ENCODE data around the gene RAB17.
"Not testable (repeated sequence)": the region's sequence is repeated elsewhere in the genome, so short reads cannot be mapped to it uniquely, and the experiment has no call there.

Gene RAB17

DNA sequence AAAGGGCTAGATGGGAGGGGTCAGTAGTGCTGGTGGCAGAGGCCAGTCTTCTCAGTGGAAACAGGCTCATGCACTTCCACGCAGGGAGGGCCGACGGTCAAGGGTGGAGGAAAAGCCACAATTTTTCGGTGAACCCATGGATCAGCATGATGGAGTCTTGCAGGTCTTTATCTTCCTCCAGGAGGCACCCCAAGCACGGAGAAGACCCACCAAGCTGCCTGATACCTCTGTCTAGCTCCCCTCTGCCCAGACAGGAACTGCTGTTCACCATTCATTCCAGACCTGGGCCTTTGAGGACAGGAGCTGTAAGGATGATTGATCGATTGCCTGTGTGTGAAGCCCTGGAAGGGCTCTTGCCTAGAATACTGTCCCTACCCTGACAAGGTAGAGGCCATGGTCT, 34.0 kb upstream of the RAB17 start:
- DNase-seq (ENCODE audit: low spot score), result no peak

DNA sequence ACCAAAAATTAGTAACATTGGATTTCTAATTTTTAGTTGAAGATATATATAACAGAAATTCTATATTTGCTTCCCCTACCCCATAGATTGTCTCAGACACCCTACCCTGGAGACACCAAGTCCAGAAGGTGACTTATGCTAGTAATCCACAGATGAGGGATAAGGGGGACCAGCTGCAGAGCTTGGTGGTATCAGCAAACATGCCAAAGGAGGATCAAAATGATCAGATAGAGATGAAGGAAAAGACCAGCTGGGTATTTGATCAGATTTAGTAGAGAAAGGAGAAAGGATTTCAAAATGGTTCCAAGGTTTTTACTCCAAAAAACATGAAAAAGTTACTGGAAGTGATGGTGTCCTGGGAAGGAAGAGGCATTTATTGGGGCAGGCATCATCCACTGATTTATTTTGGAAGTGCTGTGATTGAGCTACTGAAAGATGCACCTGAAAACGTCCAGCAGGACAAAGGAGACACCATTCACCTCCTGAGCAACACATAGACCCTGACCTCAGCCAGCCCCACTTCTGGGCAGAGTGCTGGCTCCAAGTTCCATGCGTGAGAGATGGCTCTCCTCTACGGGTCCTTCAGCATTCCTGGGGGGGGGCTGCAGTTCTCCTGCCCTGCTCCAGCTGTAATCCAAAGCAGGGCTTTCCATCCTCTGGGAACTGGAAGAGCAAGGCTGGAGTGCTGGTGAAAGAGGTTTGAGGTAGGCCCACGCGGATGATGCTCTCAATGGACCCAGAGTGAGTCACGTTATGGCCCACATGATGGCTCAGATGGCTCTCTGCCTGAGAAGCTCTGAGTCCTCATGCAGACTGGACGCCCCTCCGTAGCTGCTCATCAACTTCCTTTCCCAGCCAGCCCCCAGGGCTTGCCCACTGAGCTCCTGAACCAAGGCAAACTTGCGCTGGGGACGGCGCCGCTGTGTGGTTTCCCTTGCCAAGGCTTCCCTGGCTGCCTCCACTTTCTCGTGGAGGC, 33.2 kb upstream of the RAB17 start:
- no peak for DNase-seq (ENCODE audit: low spot score)

DNA sequence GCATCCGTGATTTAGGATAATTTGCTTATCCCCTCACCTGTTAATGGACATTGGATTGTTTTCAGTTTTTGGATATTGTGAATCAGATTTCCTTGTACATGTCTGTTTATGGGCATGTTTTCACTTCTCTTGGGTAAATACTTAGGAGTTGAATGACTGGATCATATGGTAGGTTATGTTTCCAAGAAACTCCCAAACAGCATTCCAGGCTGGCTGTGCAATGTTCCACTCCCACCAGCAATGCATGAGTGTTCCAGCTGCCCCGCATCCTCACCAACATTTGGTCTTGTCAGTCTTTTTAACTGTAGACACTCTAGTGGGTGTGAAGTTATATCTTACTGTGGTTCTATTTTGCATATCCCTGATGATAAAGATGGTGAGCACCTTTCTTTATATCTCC, 27.9 kb upstream of the RAB17 start:
- DNase-seq (ENCODE audit: low spot score), result no peak

DNA sequence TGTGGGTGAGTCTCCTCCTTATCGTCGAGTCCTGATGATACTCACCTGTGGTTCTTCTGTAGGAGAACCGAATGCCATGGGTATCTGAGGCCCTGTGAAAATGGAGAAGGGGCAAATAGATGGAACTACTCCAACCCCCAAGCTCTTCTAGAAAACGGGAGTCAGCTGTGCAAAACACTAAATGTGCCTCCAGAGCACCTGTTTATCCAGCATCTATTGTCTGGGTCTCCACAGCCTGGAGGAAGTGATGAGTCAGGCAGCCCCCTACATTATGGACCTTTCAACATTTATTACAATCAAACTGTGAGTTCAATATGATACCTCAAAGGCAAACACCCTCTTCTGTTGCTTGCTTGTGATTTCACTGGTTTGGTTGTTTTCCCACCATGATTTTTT, 27.1 kb upstream of the RAB17 start:
- no peak for DNase-seq (ENCODE audit: low spot score)

DNA sequence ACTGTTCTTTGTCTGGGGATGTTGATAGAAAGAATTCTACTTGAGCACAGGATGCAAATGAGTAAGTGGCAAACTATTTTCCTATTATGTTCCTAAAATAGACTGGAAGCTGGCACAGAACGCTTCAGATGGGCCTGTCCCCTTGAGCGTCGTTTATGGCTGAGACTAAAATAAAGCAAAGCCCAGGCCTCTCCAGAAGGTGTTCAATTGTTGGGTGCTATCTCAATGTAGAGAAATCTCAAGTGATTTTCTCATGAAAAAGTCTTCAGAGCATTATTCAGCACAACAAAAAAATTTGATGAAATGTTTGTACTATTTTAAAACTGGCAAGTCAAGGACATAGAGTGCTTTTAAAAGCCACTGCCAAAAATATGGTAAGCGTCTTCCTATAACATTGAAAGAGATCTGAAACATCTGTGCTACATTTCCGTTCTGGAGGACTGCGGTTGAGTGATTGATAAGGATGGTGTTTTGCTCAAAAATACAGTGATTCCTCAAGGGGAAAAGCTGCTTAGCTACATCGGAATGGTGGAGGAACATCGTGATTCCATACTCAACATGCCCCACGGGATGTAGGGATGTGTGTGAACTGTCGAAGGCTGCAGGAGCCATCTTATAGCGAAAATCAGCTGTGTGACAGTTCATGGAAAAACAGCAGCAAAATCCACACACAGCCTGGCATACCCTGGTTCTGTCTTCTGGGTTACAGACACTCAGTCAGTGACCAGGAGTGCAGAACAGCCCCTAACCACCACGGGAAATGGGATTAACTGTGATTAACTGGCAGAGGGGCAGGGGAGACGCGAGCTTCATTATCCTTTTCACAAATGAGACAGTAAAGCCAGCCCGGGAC, 26.4 kb upstream of the RAB17 start:
- DNase-seq (ENCODE audit: low spot score), result no peak

DNA sequence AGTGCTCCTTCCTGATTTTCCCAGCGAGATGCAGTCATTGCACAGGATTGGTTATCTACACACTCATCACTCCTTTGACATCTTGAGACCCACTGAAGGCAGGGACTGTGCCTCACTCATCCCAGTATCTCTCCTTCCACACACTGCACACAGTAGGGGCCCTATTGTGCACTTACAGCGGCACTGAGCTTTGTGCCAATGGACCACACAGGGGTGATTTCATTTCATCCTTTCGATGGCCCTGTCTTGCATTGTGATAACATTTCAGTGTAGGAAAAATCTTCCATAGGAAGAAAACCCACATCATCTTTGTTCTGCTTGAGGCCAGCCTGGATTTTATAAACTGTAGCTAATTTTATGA, 25.8 kb upstream of the RAB17 start:
- DNase-seq (ENCODE audit: low spot score), result no peak

DNA sequence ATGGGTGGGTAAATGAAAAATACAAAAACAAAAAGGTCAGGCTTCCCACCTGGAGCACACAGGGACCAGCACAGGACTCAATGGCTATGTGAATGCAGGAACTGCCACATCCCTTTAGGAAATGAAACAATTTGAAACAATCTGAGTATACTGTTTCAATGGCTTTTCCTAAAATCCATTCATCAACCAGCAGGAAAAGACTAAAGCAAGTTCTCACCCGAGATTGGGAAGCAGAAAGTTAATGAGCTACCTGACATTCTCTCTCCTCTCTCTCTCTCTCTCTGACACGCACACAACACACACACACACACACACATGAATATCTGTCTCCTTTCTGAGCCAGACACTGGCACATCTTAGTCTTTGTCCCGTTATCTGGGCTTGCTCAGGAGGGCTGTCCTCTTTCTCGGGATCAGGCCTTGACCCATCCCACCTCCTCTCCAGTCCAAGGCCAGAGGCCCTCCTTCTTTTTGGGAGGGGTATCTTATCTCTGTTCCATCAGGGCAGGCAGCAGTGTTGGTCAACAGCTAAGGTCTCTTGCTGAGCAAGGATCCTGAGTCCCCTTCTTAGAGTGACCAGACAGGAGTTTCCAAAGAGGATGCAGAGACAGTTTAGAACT, 25.2 kb upstream of the RAB17 start:
- DNase-seq (ENCODE audit: low spot score), result no peak

DNA sequence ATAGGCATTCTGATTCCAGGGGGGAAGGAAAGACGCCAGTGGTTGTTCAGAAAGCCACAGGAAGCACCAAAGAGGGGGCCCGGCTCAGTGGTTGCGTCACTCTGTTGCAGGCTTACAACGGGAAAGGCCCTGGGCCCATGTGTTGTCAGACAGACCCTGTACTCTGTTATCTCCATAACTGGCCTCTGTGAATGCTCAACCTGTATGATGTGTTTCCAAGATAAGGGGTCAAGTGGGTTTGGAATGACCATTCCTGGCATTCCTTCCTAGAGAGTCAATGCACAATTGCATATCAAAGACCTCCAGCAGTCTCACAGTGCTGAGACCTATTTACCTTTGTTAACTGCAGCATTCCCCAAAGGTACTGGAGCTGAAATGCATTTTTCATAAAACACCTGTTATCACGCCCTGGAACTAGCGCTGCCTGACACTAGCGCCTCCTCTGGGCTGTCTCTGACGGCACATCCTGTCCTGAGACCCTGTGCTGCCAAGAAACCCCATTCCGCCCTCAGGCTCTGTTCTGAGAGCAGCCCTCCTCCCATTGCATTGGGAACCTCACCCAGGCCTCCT, 23.7 kb upstream of the RAB17 start:
- no peak for DNase-seq (ENCODE audit: low spot score)

DNA sequence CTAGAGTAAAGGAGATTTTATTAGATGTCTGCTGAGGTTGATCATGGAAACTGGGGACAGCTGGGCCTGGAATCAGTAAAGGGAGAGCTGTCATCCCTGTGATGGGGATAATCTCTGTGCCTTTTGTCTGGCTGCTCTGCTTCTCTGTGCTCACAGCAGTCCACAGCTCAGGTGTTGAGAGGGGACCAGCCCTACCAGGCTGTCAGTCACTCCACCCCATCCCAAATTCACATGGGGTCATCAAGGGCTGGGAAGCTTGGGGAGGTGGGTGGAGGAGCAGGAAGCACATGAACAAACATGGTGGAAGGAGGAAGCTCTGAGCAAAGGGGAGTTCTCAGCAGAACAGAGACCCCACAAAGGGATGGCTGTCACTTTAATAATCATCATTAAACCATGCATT, 23.1 kb upstream of the RAB17 start:
- DNase-seq (ENCODE audit: low spot score), result no peak

DNA sequence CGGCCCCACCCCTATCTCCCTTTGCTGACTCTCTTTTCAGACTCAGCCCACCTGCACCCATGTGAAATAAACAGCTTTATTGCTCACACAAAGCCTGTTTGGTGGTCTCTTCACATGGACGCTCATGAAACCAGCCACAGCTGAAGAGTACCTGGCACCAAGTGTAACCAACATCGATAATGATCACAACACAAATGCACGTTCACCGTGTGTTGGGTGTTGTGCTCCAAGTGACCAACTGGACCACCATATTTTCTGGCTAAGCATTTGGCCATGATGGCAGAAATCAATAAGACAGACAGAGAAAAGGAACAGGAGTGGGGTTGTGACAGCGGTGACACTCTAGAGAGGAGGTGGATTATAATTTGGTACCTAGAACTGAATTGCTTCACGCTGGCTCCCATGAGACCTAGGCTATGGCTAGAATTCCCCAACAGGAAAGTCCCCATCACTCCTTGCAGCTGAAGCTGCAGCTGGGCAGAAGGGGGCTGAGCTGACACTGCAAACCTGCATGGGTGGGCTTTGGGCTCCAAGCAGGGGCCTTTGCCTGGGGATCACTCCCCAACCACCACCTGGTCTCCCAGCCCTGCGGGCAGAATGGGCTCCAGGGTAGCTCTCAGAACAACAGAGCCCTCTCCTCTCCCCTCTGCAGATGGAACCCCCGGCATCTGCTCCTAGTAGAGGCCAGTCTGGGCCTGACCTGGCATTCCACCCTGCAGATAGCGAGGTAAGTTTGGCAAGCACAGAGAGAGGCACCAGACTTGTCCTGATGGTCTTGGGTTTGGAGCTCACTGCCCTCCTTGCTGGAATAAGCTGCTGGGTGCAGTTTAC, 22.2 kb upstream of the RAB17 start:
- peak; percentile 46 for DNase-seq (ENCODE audit: low spot score)

DNA sequence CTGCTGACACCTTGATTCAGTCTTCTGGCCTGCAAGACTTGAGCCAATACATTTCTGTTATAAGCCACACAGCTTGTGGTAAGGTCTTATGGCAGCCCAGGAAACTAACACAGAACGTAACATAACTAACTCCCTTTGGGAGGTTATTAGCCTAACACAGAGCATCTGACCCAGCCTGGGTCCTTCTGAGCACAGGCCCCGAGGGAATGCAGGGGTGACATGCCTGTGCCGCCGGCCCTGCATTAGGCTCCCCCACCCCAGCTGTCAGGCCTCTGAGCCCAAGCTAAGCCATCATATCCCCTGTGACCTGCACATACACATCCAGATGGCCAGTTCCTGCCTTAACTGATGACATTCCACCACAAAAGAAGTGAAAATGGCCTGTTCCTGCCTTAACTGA, 16.0 kb upstream of the RAB17 start:
- not testable (repeated sequence) for DNase-seq (ENCODE audit: low spot score)

DNA sequence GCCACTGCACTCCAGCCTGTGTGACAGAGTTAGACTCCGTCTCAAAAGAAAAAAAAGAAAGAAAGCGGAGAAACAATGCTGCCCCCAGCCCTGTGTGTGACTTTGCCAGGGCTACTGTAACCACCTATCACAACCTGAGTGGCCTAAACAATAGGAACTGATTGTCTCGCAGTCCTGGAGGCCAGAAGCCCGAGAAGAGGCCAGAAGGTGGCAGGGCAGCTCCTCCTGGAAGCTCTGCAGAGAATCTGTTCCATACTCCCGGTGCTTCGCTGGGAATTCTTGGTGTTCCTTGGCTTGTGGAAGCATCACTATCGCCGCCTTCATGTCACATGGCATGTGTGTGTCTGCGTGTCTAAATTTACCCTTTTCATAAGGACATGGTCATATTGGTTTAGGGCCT, 14.4 kb upstream of the RAB17 start:
- no peak for DNase-seq (ENCODE audit: low spot score)

DNA sequence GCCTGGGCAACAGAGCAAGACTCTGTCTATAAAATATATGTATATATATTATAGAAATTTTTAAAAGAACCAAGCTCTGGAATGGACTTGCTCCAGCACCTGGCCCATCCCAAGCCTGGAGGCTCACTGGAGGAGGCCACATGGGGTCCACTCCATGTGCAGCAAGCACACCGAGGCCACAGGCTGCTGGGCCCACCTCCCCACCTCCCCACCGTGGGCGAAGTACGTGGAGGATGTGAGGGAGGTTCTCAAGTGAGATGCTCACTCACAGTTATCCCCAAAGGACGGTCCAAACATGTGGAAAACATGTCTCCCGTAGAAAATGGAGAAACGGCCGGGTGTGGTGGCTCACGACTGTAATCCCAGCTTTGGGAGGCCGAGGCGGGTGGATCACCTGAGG, 13.9 kb upstream of the RAB17 start:
- DNase-seq (ENCODE audit: low spot score), result no peak

DNA sequence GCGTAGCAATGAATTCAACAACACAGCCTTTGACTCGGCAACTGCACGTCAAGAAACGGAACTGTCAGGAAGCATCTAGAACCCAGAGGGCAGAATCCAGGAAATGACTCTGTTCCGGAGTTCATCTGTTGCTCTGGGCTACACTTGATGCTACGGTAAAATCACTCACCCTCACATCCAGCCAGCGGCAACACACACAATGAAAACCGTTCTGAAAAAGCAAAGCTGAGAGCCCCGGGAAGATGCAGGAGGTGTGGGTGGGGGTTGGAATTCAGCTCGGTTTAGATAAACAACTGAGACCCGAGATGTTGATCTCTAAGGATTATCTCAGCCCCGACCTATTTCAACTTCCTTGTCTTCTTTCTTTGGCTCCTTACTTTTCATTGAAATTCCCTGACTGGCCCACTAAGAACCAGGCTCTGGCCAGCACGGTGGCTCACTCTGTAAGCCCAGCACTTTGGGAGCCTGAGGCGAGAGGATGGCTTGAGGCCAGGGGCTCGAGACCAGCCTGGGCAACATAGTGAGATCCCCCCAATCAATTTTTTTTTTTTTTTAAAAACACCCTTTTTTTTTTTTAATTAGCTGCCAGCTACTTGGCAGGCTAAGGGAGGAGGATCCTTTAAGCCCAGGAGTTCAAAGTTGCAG, 13.3 kb upstream of the RAB17 start:
- DNase-seq (ENCODE audit: low spot score), result no peak

DNA sequence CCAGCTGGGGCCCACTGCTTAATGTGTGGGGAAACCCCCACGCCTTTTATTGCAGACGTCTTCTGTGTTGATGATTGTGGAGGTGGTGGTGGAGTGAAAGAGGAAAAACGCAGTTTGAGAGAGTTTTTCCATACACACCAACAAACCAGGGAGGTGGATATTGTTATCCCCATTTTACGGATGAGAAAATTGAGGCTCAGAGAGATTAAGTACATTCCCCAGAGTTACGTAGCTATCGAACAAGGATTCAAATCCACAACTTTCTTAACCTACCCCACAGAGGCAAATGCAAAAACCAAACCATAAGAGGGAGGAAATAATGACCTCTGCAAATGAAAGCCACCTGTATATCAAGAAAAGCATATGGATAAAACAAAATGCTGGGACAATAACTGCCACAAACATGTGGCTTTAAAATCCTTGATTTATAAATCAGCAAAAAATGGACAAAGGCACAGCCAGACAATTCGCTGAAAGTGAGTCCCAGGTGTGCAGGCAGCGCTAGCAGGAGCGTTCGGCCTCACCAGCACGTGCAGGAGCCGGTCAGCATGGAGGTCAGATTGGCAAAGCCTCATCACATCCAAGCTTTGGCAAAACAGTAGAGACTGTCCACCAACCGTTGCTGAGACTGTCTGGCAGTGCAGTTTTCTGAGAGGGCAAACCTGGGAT, 12.6 kb upstream of the RAB17 start:
- no peak for DNase-seq (ENCODE audit: low spot score)

DNA sequence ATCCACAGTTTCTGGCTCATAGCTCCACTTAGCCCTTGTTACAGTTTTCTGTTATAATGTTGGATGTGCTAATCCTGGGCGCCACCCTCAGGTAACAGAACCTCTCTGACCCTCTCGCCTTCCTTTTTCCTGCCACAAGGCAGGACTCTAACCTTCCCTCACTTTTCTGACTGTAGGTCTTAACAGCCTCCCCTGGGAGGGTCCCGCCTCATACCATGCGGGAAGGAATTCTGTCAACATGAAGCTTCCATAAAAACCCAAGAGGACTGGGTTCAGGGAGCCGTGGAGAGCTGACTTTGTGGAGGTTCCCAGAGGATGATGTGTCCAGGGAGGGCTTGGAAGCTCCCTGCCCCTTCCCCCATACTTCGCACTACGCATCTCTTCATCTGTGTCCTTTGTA, 11.9 kb upstream of the RAB17 start:
- DNase-seq (ENCODE audit: low spot score), result no peak

DNA sequence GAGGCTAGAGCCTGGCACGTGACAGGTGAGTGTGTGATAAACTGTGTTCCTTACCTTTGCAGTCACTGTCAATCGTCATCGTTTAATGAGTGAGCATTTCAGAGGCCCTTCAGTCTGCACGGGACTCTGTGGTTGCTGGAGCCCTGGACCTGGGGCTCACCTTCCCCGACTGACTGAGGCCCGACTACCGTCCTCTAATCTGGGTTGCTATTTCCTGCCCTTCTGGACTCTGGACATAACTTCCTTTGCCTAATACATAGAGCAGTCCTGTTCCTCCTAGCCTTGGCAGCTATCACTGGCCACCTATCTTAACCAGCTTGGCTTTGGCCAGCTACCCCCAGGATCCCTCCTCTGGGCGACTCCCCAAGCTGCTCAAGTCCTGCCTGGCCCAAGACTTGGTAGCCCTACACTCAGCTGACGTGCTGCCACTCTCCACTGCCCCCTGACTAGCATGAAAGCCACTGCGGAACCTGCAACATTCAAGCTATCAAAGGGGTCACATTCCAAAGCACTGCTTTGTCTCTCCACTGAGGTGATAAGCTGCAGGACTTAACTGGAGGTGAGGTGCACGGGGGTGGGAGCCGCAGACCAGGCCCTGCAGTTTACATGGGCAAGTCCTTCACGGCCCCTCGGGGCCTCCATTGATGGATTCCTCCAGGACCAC, 11.1 kb upstream of the RAB17 start:
- DNase-seq (ENCODE audit: low spot score), result no peak

DNA sequence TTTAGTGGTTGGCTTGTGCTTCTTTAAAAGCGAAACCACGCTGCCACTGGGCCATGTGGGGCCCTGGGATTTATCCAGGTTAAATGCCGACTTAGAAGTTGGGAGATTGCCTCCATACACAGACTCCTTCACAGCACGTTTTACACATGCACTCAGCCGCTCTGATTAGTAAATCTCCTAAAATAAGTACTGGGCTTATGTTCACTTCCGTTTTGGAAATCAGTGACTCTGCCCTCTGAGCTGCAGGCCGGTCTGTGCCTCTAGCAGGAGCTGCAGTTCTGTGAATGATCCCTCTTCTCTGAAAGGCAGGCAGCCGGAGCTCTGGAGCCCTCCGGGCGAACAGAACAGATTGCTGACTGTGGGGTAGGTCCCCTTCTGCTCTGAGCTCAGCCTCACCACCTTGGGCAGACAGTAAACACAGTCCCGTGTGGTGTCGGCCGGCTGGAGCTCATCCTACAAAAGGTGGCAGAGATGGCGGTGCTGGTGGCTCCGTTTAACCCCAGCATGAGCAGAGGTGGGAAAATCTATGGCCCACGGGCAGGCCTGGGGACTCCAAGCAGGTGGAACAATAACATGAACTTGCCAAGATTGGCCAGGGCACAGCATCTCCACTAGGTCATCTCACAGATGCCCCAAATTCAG, 9.8 kb upstream of the RAB17 start:
- no peak for DNase-seq (ENCODE audit: low spot score)

DNA sequence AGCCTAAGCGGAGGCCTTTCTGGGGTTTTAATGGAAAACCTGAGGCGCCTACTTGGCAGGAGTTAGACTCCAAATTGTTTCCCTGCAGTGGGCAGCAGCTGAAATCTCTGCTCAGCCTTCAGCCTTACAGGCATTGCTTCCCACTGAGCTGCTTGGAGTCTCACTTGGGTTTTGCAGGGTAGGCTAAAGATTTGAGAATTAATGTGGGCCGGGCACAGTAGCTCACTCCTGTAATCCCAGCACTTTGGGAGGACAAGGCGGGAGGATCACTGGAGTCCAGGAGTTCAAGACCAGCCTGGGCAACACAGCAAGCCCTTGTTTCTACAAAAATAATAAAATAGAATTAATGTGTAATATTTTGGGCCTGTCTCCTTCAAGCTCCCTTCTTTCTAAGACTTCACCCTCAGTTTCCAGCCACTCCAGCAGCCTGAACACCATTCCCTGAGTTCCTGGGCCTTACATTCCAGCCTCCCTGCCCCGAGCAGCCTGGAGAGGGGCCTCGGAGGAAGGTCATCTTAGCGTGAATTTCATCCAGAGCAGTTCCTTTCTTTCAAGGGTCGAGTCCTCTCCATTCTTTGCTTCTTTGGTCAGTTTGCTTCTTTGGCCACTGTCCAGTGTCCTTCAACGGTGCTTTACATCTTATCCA, 9.1 kb upstream of the RAB17 start:
- DNase-seq (ENCODE audit: low spot score), result no peak

All from left forelimb (tissue), 1 donor.